HG03103 (cell line): ENCODE measurements around the gene GRAMD2A.
"Not testable (repeated sequence)": the region's sequence is repeated elsewhere in the genome, so short reads cannot be mapped to it uniquely, and the experiment has no call there.

Experiments used
- ATAC-seq: cut with Tn5 transposase; IDR thresholded peaks from one replicate; pipeline ENCODE4 v1.9.1; 2021; ENCODE audit warnings: low read depth; ENCODE audit not compliant: unreplicated experiment

Gene GRAMD2A

DNA sequence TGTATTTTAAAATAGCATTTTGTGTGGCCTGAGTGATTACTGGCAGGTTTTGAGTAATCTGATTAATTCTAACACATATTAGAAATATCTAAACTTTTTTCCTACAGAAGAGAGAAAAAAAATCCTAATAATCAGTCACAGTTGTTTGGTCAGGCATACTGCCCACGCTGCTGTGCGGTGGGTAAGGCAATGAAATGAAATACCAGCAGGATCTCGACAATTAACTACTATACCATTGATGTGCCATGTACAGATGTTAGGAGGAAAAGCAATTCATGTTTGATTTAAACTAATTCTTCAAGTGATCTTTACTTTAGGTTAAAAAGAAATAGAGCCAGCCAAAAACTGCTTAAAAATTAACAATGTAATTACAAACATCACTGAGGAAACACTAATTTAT, 5.2 kb downstream of the GRAMD2A start:
- ATAC-seq: no peak

GRCh38 chr15:72189250-72189902, 8.2 kb downstream of the GRAMD2A start:
- no peak for ATAC-seq

GRCh38 chr15:72184165-72184811, 13.3 kb downstream of the GRAMD2A start:
- no peak for ATAC-seq

DNA sequence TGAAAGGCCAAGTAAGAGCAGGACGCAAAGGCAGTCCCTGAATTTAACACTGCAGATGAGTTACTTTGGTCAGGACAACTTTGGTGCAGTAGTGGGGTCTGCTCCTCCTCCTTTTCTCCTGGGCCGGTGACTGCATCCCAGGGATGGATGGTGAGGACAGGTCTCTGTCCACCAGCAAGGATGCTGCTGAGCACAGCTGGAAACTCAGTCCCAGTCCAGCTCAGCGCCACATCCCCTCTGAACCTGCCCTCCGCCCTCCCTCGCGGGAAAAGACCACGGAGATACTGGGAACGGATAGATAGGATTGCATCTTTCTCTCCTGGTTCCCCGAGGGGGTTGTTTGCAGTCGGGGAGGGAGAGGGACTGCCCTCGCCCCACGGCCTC, 13.8 kb downstream of the GRAMD2A start:
- no peak for ATAC-seq

DNA sequence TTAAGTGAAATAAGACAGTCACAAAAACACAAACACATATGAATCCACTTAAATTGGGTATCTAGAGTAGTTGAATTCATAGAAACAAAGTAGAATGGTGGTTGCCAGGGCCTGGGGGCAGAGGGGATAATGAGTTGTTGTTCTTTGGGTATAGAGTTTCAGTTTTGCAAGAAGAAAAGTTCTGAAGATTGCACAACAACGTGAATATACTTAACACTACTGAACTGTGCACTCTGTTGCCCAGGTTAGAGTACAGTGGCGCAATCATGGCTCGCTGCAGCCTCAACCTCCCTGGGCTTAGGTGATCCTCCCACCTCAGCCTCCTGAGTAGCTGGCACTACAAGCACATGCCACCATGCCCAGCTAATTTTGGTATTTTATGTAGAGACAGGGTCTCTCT, 14.9 kb downstream of the GRAMD2A start:
- ATAC-seq: no peak

- no peak for ATAC-seq
Measured at GRCh38 chr15:72182244-72182643, 15.3 kb downstream of the GRAMD2A start.

- no peak for ATAC-seq
Measured at GRCh38 chr15:72180761-72181324, 16.7 kb downstream of the GRAMD2A start.

GRCh38 chr15:72179950-72180581, 17.5 kb downstream of the GRAMD2A start:
- no peak for ATAC-seq

GRCh38 chr15:72178976-72179585, 18.5 kb downstream of the GRAMD2A start:
- no peak for ATAC-seq

DNA sequence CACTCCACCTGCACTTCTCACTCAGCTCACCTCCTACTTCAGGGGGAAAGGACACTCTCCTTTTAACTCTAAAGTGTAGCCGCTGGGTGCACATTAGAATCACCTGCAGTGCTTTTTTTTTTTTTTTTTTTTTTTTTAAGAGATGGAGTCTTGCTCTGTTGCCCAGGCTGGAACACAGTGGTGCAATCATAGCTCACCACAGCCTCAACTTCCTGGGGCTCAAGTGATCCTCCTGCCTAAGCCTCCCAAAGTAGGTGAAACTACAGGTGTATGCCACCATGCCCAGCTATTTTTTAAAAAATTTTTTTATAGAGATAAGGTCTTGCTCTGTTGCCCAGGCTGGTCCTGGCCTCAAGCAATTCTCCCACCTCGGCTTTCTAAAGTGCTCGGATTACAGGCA, 20.8 kb downstream of the GRAMD2A start:
- no peak for ATAC-seq

GRCh38 chr15:72176159-72176558, 21.4 kb downstream of the GRAMD2A start:
- no peak for ATAC-seq

DNA sequence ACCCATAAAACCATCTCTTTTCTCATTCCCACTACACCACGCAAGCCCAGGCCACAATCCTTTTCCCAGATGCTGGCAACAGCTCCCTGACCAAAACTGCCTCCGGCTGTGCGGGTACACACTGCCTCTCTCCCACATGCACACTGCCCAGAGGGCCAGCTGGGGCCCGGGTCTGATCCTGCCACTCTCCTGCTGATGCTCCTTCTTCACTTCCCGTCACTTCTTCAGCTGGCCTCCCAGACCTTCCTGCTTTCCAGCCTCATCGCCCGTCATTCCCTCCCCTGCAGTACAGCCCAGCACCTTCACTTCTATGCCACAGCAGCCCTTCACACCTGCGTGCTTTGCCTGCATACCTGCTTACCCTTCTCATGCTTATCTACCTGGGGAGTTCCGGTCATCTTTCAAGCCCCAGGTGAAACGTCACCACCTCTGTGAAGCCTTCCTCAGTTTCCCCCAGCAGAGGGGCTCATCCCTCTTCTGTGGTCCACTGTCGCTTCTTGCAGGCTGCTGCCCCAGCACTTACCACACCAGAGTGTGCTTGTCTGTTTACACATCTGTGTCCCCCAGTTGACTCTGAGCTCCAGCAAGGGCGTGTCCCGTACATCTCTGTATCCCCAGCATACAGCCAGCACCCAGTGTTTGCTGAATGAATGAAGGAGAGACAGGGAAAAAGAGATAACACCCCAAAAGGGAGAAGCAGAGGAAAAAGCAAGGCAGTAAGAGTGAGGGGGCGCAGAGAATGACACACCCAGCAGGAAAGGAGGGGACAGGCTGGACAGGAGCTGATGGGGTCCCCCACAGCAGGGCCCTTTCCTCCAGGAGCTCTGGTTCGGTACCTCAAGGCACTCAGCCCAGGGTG, 22.2 kb downstream of the GRAMD2A start:
- ATAC-seq: no peak

GRCh38 chr15:72174551-72175165, 22.9 kb downstream of the GRAMD2A start:
- no peak for ATAC-seq

DNA sequence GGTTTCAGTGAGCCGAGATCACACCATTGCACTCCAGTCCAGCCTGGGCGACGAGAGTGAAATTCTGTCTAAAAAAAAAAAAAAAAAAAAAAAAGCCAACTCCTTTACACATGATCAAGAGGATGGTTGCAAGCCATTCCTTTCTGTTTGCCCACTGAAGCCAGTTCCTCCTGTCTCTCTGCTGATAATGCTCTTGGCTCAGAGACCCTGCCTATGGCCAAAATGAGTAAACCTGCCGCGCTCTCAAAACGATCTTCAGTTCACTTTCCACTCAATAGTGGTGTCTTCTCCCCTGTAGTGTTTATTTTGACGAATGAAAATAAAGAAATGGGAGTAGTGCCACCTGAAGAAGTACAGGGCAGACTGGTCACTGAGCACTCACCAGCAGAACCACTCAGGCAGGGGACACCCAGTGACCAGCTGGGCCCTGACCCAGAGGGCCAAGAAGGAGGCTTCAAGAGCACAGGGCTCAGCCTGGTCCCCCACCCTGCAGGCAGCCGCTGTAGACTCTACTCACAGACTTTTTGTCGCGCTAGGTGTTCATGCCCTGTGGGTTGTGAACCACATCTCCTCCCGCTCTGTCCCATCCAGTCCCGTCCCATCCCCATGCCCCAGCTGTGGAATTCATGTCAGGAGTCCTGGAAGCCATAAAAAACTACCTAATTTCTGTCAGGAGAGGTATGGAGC, 23.6 kb downstream of the GRAMD2A start:
- no peak for ATAC-seq

- no peak for ATAC-seq
Measured at GRCh38 chr15:72173401-72173800, 24.2 kb downstream of the GRAMD2A start.

DNA sequence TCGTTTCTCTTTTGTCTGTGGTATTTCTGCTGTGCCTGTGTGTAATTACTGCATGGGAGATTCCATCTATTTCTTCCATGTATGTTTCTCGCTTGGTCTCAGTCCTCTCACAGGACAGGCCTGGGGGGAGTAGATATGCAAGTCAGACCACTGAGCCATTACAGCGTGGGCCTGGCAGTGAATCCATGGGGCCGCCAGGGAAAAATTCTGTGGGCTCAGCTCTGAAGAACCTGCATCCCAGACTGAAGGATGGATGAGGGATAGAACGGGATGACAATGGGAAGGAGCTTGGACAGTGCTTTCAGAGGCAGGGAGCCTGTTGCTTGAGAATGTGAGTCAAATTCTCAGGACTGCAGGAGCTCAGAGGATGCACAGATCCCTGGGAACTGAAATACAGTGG, 24.8 kb downstream of the GRAMD2A start:
- ATAC-seq: no peak

DNA sequence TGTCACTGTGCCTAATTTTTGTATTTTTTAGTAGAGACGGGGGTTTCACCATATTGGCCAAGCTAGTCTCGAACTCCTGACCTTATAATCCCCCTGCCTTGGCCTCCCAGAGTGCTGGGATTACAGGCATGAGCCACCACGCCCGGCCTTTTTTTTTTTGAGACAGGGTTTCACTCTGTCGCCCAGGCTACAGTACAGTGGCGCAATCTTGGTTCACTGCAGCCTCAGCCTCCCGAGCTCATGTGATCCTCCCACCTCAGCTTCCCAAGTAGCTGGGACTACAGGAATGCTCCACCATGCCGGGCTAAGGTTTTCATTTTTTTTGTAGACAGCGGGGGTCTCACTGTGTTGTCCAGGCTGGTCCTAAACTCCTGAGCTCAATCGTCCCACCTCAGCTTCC, 25.6 kb downstream of the GRAMD2A start:
- ATAC-seq: not testable (repeated sequence)

- ATAC-seq: no peak
Measured at GRCh38 chr15:72170691-72171090, 26.9 kb downstream of the GRAMD2A start.

DNA sequence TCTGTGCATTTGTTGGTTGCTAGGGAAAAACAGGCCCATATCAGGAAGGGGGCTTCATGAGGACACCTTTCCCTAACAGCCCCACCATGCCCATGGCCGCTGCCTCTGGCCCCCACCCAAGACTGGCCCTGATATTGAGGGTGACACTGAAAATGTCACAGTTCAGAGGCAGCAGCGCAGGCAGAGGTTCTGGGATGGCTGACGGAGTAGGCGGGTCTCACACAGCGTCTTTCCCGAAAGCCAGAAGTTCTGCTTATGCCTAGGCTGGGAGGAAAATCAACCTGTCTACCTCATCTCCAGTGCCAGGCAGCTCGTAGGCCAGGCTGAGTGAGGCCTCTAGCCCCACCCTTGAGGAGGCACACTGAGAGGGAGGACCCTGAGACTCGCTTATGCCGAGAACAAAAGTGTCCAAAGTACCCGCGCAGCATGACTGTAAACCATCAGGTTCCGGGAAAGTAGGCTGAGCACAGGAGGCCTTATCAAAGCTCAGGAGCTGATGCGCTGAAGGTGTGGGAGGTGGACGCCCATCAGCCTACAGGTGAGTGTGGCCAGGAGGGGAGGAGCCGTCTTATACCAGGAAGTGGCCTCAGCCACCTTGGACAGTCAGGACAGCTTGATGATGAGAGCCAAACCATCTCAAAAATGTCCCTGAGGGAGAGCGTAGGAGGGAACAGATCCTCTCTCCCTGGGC, 27.5 kb downstream of the GRAMD2A start:
- ATAC-seq: no peak
